CD4-positive, alpha-beta T cell treated with Interleukin-4 for 1 hour (primary cell): ENCODE data around the gene ZBTB24.

ENCODE experiments used
- DNase-seq, 2 donors: peaks; one replicate each; pipeline ENCODE4 v3.0.0-alpha.2; 2020 to 2022

ZBTB24 gene

GRCh38 chr6:109449064-109449794 lies 33.8 kb downstream of the ZBTB24 start:
- no peak for DNase-seq

- no peak for DNase-seq
Measured at GRCh38 chr6:109448615-109449014, 34.4 kb downstream of the ZBTB24 start.

GRCh38 chr6:109447878-109448555 lies 35.0 kb downstream of the ZBTB24 start:
- no peak for DNase-seq

GRCh38 chr6:109447087-109447486 lies 35.9 kb downstream of the ZBTB24 start:
- DNase-seq = no peak

- DNase-seq = no peak
Measured at GRCh38 chr6:109446541-109446940, 36.5 kb downstream of the ZBTB24 start.

- no peak for DNase-seq
Measured at GRCh38 chr6:109446072-109446471, 36.9 kb downstream of the ZBTB24 start.

GRCh38 chr6:109445382-109445781 lies 37.6 kb downstream of the ZBTB24 start:
- DNase-seq = no peak

GRCh38 chr6:109443425-109443950 lies 39.5 kb downstream of the ZBTB24 start:
- DNase-seq = no peak

GRCh38 chr6:109442393-109442924 lies 40.6 kb downstream of the ZBTB24 start:
- DNase-seq = no peak

- DNase-seq = peak; percentile 61
Measured at GRCh38 chr6:109441069-109441816, 41.8 kb downstream of the ZBTB24 start.

GRCh38 chr6:109440331-109441068 lies 42.5 kb downstream of the ZBTB24 start, which contains the start of the genes PPIL6 and SMPD2:
TSS of gene PPIL6 (minus strand) at chr6:109440628. CDS start at chr6:109440590, 38 bp downstream.
TSS of gene SMPD2 (plus strand) at chr6:109440724. CDS start at chr6:109441122, 398 bp downstream.
- DNase-seq = peak; percentile 85 to 86

- DNase-seq = no peak
Measured at GRCh38 chr6:109436041-109436440, 47.0 kb downstream of the ZBTB24 start.

GRCh38 chr6:109434456-109434855 lies 48.6 kb downstream of the ZBTB24 start:
- no peak for DNase-seq

- no peak for DNase-seq
Measured at GRCh38 chr6:109429496-109429895, 53.5 kb downstream of the ZBTB24 start.

- no peak for DNase-seq
Measured at GRCh38 chr6:109428889-109429477, 54.0 kb downstream of the ZBTB24 start.

GRCh38 chr6:109424946-109425345 lies 58.1 kb downstream of the ZBTB24 start:
- no peak for DNase-seq

- DNase-seq = no peak
Measured at GRCh38 chr6:109421184-109421583, 61.8 kb downstream of the ZBTB24 start.

- no peak for DNase-seq
Measured at GRCh38 chr6:109420751-109421150, 62.3 kb downstream of the ZBTB24 start.

GRCh38 chr6:109417646-109418045 lies 65.4 kb downstream of the ZBTB24 start:
- no peak for DNase-seq
